OCI-LY3 (cell line): ENCODE results near the gene GPR160.

Source experiments
- EZH2phosphoT487 ChIP-seq: fragments of 200-600 bp; shearing (Covaris generic); IDR thresholded peaks from 2 replicates; pipeline ENCODE4 v1.6.1; 2018; ENCODE audit warnings: antibody characterized with exemption, mixed run types, low read depth
- TF ChIP-seq, protein P1 (sequence below): fragments of 200-600, 300-600 bp; sonication (generic); IDR thresholded peaks from 2 replicates; pipeline ENCODE4 v1.5.1; 2014; ENCODE audit warnings: antibody characterized with exemption, low read length, low read depth

DNA sequence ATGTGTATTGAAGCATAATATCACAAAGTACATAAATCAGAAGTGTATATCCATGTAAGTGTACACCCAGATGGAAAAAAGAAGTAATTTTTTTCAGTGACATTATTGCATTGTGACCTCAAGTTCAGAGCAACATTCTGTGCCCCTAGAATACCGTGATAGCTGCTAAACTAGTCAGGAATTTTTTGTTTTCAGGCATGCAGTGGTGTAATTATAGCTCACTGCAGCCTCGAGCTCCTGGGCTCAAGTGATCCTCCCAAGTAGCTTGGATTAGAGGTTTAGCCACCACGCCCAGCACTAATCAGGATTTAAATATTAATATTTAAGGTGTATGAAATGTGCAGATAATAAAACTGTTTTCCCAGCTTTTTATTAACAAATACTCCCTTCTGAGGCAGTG lies 45.6 kb upstream of the GPR160 start:
- TF ChIP-seq, protein P1, sequence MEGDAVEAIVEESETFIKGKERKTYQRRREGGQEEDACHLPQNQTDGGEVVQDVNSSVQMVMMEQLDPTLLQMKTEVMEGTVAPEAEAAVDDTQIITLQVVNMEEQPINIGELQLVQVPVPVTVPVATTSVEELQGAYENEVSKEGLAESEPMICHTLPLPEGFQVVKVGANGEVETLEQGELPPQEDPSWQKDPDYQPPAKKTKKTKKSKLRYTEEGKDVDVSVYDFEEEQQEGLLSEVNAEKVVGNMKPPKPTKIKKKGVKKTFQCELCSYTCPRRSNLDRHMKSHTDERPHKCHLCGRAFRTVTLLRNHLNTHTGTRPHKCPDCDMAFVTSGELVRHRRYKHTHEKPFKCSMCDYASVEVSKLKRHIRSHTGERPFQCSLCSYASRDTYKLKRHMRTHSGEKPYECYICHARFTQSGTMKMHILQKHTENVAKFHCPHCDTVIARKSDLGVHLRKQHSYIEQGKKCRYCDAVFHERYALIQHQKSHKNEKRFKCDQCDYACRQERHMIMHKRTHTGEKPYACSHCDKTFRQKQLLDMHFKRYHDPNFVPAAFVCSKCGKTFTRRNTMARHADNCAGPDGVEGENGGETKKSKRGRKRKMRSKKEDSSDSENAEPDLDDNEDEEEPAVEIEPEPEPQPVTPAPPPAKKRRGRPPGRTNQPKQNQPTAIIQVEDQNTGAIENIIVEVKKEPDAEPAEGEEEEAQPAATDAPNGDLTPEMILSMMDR = no peak
- TF ChIP-seq EZH2phosphoT487 = no peak
